ENCODE data around the gene TTC39A. TPM values are rescaled to one million over a fixed set of nuclear protein-coding genes. Genes with fewer than 3 reads are reported as not detected.

TTC39A gene
- total RNA-seq, 1 experiment from 2014 or later = 15.4 TPM

DNA sequence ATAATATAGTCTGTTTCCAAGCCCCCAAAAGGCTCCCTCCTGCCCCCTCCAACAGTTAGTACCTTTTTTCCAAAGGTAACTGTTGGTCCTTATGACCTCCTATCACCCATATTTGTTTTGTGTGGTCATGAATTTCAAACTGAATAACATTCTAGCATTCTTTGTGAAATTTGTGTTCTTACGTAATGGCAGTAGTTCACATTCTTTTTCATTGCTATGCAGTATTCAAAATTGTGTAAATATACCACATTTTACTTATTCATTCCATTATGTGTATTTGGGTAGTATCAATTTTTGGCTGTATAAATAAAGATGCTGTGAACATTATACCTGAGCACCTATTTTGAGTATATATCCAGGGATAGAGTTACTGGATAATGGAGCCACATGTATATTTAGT is 80.9 kb downstream of the TTC39A start:
- Histone ChIP-seq H3K4me2 (ENCODE audit: low read length) (no peak overlapping the region), H3K27ac (ENCODE audit: low read depth, low read length) (no peak overlapping the region), H3K79me2 (ENCODE audit: insufficient read depth, low read length) (peaks cover 95% of the 10 kb centered on the region), H3K9ac (ENCODE audit: low read length) (no peak overlapping the region), H3K9me3 (ENCODE audit: control insufficient read depth in 1 of 2, insufficient read depth in 1 of 2, low read depth in 1 of 2, low read length in 2 of 2) (no peaks in the 10 kb centered on the region), H4K20me1 (ENCODE audit: insufficient read depth) (peaks cover 10% of the 10 kb centered on the region; the same call in 1 of the 2 replicates), H3K36me3 (ENCODE audit: control insufficient read depth in 1 of 2, insufficient read depth in 2 of 2, low read length in 2 of 2) (no peaks in the 10 kb centered on the region), H2AFZ (ENCODE audit: low read depth, low read length, poor library complexity, severe bottlenecking) (no peak overlapping the region), H3K4me3 (replicated peaks in 1 of 2; ENCODE audit: low read depth in 1 of 2, low read length in 2 of 2) (no peak overlapping the region), H3K27me3 (ENCODE audit: insufficient read depth, low read length) (no peaks in the 10 kb centered on the region), H3K4me1 (ENCODE audit: control insufficient read depth in 1 of 2, insufficient read depth in 2 of 2, low read length in 2 of 2) (peaks cover 13 to 15% of the 10 kb centered on the region in 2 experiments), H3K9me2 (ENCODE audit: insufficient read depth) (no peaks in the 10 kb centered on the region)
- TF ChIP-seq SRF (IDR thresholded peaks at IDR 0.05; ENCODE audit: low read depth) = no peak
- no peak for TF ChIP-seq SP1 (IDR thresholded peaks at IDR 0.05; ENCODE audit: low read depth)
- no peak for TF ChIP-seq EGR1 (IDR thresholded peaks at IDR 0.05; ENCODE audit: low read depth)
- ATAC-seq (no peak), DNase-seq (ENCODE audit: low read depth, low spot score) (no peak)
- BruUV-seq (replicated peaks) = no TSS peak
- POLR2A ChIA-PET = no interaction called here
- CTCF ChIA-PET = no interaction called here
- intact Hi-C loops (cut with micrococcal nuclease) = no loop called here
- RAD21 ChIA-PET (ENCODE audit: low non-redundant PET in 1 of 2, low total read pairs in 2 of 2, uncharacterized antibody in 2 of 2, unreplicated experiment in 2 of 2) = no interaction called here

DNA sequence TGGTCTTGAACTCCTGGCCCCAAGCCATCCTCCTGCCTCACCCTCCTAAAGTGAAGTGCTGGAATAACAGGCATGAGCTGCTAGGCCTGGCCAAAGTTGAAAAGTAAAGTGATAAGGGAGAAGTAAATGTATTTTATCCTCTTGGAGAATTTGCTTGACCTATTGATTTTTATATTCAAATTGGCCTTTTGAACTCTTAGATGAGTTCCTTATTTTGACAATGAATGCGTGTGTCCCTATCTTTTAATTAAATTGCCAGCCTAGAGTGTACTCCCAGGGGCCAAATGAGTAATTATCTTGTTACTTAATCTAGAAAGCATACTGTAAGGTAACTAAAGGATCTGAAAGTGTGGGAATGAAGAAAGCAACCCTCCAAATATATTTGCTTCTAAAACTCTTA is 82.9 kb downstream of the TTC39A start:
- ATAC-seq = no peak
- Histone ChIP-seq H3K9ac (ENCODE audit: low read length) (no peak overlapping the region), H2AFZ (ENCODE audit: low read depth, low read length, poor library complexity, severe bottlenecking) (no peak overlapping the region), H3K4me2 (ENCODE audit: low read length) (no peak overlapping the region), H3K4me3 (replicated peaks in 1 of 2; ENCODE audit: low read depth in 1 of 2, low read length in 2 of 2) (no peak overlapping the region), H3K27ac (ENCODE audit: low read depth, low read length) (no peak overlapping the region), H3K36me3 (ENCODE audit: control insufficient read depth in 1 of 2, insufficient read depth in 2 of 2, low read length in 2 of 2) (no peaks in the 10 kb centered on the region), H3K9me2 (ENCODE audit: insufficient read depth) (no peaks in the 10 kb centered on the region), H3K4me1 (ENCODE audit: control insufficient read depth in 1 of 2, insufficient read depth in 2 of 2, low read length in 2 of 2) (peaks cover 5 to 6% of the 10 kb centered on the region in 2 experiments; a peak in 2 of 4 replicates), H4K20me1 (ENCODE audit: insufficient read depth) (peaks cover 14% of the 10 kb centered on the region), H3K9me3 (ENCODE audit: control insufficient read depth in 1 of 2, insufficient read depth in 1 of 2, low read depth in 1 of 2, low read length in 2 of 2) (no peaks in the 10 kb centered on the region), H3K79me2 (ENCODE audit: insufficient read depth, low read length) (peaks cover 97% of the 10 kb centered on the region), H3K27me3 (ENCODE audit: insufficient read depth, low read length) (no peaks in the 10 kb centered on the region)
- intact Hi-C loops (cut with micrococcal nuclease) = no loop called here
- POLR2A ChIA-PET = no interaction called here
- RAD21 ChIA-PET (ENCODE audit: low non-redundant PET in 1 of 2, low total read pairs in 2 of 2, uncharacterized antibody in 2 of 2, unreplicated experiment in 2 of 2) = no interaction called here
- no TSS peak for BruUV-seq (replicated peaks)
- no peak for DNase-seq (ENCODE audit: low read depth, low spot score)
- CTCF ChIA-PET = interaction anchor here (1.1 kb wide), 1 partner anchor 56 kb away, joined by 4 read pairs; no protein-coding TSS in a partner anchor
- TF ChIP-seq EGR1 (IDR thresholded peaks at IDR 0.05; ENCODE audit: low read depth) (no peak), ZFX (IDR thresholded peaks at IDR 0.05) (no peak), CEBPB (IDR thresholded peaks at IDR 0.05; ENCODE audit: low read depth) (no peak), ZNF274 (IDR thresholded peaks at IDR 0.05; ENCODE audit: low read depth, low read length) (no peak), POLR2A (IDR thresholded peaks at IDR 0.05; ENCODE audit: borderline replicate concordance, extremely low read depth, insufficient read depth, insufficient read length) (no peak), YY1 (IDR thresholded peaks at IDR 0.05; ENCODE audit: extremely low read depth, insufficient replicate concordance, low read depth, low read length) (no peak), RAD21 (IDR thresholded peaks at IDR 0.05; ENCODE audit: low read depth) (no peak), SRF (IDR thresholded peaks at IDR 0.05; ENCODE audit: low read depth) (no peak), SIN3A (IDR thresholded peaks at IDR 0.05; ENCODE audit: low read depth) (no peak), TCF7L2 (IDR thresholded peaks at IDR 0.05; ENCODE audit: borderline replicate concordance, extremely low read depth, insufficient read depth, insufficient read length) (no peak)
- TF ChIP-seq, protein P1, sequence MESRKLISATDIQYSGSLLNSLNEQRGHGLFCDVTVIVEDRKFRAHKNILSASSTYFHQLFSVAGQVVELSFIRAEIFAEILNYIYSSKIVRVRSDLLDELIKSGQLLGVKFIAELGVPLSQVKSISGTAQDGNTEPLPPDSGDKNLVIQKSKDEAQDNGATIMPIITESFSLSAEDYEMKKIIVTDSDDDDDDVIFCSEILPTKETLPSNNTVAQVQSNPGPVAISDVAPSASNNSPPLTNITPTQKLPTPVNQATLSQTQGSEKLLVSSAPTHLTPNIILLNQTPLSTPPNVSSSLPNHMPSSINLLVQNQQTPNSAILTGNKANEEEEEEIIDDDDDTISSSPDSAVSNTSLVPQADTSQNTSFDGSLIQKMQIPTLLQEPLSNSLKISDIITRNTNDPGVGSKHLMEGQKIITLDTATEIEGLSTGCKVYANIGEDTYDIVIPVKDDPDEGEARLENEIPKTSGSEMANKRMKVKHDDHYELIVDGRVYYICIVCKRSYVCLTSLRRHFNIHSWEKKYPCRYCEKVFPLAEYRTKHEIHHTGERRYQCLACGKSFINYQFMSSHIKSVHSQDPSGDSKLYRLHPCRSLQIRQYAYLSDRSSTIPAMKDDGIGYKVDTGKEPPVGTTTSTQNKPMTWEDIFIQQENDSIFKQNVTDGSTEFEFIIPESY (IDR thresholded peaks at IDR 0.05; ENCODE audit: extremely low read depth, insufficient replicate concordance, low read length) = no peak
- TF ChIP-seq, protein P2, sequence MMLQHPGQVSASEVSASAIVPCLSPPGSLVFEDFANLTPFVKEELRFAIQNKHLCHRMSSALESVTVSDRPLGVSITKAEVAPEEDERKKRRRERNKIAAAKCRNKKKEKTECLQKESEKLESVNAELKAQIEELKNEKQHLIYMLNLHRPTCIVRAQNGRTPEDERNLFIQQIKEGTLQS (IDR thresholded peaks at IDR 0.05) = no peak
- TF ChIP-seq, protein P3, sequence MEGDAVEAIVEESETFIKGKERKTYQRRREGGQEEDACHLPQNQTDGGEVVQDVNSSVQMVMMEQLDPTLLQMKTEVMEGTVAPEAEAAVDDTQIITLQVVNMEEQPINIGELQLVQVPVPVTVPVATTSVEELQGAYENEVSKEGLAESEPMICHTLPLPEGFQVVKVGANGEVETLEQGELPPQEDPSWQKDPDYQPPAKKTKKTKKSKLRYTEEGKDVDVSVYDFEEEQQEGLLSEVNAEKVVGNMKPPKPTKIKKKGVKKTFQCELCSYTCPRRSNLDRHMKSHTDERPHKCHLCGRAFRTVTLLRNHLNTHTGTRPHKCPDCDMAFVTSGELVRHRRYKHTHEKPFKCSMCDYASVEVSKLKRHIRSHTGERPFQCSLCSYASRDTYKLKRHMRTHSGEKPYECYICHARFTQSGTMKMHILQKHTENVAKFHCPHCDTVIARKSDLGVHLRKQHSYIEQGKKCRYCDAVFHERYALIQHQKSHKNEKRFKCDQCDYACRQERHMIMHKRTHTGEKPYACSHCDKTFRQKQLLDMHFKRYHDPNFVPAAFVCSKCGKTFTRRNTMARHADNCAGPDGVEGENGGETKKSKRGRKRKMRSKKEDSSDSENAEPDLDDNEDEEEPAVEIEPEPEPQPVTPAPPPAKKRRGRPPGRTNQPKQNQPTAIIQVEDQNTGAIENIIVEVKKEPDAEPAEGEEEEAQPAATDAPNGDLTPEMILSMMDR (IDR thresholded peaks at IDR 0.05 in 2 of 3, conservative IDR thresholded peaks at IDR 0.05 in 1 of 3; ENCODE audit: borderline replicate concordance in 1 of 3, insufficient read depth in 1 of 3, low read depth in 2 of 3, low read length in 2 of 3) = no peak
- TF ChIP-seq, protein P4, sequence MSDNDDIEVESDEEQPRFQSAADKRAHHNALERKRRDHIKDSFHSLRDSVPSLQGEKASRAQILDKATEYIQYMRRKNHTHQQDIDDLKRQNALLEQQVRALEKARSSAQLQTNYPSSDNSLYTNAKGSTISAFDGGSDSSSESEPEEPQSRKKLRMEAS (IDR thresholded peaks at IDR 0.05) = no peak
